Endometrium (tissue), 2 donors: ENCODE data around the gene SDCCAG8.

Source experiments
- FAIRE-seq: peaks from 2 replicates; lab custom pipeline; 2012; peaks lifted over from hg19 to GRCh38; lab: Jason Lieb, UNC
- donor health status: control.
- donor health status: control.

Gene SDCCAG8

DNA sequence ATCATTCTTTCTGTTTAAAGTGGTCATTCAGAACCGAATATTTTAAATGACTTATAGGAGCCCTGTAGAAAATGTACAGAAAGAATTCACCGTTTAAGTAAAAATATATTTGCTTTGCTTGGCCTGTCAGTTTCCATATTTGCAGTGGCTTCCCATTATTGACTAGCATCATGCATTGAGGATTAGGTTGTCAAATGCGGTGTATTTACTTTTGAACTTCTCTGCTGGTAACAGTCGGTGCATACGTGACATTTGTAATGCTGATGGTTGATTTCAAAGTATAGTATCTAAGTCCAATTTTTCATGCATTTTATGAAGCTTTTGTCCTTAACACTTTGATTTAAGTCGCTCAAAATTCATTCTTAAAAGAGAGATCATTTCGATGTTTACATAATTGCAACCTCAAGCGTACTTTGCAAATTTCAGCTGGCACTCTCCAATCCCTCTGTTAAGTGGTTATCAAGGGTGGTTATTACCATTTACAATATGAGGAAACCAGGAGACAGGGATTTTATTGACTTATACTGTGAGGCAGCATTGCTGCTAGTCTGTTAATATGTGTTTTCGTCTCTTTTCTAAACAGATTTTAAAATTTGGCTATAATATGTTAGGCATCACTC lies 201.6 kb downstream of the SDCCAG8 start:
- FAIRE-seq, result no peak

DNA sequence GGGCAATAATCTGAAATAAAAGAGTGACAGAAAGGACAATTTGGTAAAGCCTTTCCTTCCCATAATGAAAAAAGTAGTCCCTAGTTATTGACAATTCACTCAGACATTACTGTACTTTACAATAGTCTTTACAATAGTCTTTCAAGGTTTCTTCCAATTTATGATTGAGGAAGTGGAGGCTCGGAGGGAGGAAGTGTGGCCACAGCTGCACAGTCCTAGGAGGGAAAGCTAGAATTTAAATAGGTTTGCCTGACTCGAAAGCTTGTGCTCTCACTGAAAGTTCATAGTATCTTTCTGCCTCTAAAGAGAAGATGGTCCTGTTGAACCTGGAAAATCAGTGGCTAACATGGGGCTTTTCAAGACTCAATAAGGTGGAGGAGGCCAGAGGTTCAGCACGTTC lies 203.2 kb downstream of the SDCCAG8 start:
- no peak for FAIRE-seq

DNA sequence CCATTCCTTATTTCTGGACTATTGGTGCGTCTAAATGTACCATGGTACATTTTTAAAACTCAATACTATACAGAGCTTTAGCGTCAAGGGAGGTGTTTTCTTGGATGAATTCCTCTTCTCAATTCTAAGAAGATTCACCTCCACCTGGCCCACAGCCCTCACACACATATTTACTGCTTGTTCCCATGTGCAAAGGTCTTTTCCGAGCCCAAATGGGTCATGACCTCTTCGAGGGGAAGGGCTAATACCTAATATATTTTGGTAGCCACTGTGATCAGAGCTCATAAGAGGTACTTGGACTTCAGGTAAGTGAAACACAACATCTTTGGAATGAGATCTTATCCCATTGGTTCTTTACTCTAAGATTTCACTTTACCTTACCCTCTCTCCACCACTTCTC lies 205.9 kb downstream of the SDCCAG8 start:
- FAIRE-seq, result no peak

GRCh38 chr1:243462929-243463697 lies 207.3 kb downstream of the SDCCAG8 start:
- no peak for FAIRE-seq

DNA sequence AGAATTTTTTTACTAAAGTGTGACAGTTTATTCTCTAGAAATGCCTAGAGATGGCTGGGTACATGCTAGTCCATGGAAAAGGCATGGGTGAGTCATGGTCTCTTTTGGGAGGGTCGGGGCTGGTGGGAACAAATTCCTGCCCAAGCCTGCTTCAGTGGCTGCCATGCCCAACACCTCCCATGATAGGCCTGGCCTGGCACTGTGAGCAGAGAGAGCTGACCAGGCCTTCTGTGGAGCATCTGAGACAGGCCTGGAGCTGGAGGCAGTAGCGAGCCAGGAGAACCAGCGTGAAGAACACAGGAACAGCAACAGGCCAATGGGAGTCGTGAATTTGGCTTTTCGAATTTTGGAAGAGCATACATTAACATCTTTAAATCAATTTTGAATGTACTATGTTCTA lies 209.2 kb downstream of the SDCCAG8 start:
- FAIRE-seq, result no peak

DNA sequence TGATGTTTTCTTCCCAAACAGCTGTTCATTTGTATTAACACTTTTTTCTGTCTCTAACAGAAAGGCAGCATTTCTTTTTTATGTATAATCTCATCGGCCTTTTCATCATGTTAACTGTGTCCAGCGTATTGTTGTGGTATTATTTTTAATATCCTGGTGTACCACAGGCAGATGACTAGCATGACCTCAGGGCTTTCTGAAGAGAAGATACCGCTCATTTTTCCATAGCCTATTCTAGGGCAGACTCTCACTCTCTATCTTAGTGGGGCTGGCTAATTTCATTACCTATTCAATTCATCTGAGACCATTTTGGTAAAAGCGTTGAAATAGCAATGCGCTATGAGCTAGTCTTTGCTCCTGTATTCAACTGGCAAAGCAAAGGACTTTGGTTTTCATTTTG lies 209.9 kb downstream of the SDCCAG8 start:
- no peak for FAIRE-seq

GRCh38 chr1:243469497-243469896 lies 213.7 kb downstream of the SDCCAG8 start:
- FAIRE-seq, result no peak

GRCh38 chr1:243470502-243470901 lies 214.7 kb downstream of the SDCCAG8 start:
- no peak for FAIRE-seq

GRCh38 chr1:243471026-243471685 lies 215.3 kb downstream of the SDCCAG8 start:
- no peak for FAIRE-seq

DNA sequence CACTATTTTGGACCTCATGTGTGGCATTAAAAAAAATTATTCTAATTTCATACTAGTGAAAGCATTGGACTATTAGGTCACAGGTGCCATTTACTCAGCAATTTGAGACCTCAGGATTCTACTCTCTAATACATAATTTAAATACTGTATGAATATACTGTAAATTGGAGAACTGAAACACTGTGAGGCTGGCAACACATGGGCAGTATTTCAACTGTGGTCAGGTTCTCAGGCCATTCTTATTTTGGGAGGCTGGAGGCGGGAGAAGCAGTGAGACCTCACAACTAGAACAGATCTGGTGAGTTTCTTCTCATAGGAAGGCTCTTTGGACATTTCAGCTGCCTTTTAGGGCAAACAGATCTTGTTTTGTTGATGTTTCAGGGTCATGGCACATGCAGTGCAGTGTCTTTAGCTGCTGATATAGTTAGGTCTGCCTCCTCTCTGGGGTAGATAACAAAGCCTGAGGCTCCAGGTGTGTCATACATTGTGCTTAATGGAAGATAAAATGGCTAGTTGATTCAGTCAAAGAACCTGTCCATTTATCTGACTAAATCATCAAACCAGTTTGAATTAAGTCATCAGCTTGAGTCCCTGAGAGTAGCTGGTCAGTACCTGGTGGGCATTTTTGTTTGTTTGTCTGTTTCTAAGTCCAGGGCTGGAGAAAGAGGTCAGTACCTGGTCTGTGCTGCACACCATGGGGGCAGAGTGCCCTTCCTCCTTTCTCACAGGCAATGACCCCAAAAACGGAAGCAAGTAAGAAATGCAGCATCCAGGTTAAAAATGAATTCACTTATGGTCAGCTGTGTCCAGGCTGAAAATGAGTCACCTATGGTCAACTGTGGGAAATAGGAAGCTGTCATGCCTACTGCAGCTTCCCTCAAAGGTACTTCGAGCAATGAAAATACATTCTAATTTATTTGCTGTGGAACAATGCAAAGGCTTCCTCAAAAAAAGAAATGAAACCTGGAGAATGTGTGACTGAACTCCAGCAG lies 216.2 kb downstream of the SDCCAG8 start:
- FAIRE-seq, result no peak

GRCh38 chr1:243473227-243474135 lies 217.6 kb downstream of the SDCCAG8 start:
- FAIRE-seq, result no peak

DNA sequence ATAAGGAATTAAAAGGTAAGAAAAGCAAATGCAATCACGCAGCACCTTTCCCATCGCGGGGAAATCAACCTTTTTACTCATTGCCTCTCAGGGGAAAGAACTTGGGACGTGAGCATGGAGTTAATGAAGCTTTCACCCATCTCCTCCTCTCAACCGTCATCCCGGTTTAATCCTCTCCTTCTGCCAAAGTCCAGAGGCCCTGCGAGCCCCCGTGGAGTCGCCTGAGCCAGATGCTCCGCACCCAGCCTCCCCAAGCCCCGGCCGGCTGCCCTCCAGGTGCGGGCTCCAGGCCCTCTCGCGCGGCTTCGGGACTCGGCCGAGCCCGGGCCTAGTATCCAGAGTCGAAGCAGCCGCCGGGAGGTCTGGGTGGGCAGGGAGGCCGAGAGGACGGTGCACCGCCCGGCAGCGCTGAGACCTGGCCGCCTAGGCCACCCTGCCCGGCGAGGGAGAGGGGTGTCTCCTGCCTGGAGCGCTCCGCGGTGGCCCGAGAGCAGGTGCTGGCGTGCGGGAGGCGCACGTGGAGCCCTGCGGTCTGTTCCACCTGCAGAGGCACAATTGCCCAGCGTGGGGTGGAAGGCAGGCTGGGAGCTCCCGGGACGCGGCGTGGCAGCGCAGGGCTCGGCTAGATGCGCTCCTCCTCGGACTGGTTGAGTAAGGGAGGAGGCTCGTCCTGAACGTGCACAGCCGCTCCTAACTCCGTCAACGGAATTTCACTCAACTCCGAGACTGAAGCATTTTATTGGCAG lies 218.5 kb downstream of the SDCCAG8 start:
- no peak for FAIRE-seq

GRCh38 chr1:243474906-243475305 lies 219.1 kb downstream of the SDCCAG8 start:
- FAIRE-seq, result no peak

- FAIRE-seq, result no peak
These were observed 220.1 kb downstream of the SDCCAG8 start for GRCh38 chr1:243475966-243476365.

- FAIRE-seq, result no peak
These were observed 222.0 kb downstream of the SDCCAG8 start for GRCh38 chr1:243477731-243478290.

- no peak for FAIRE-seq
These were observed 225.3 kb downstream of the SDCCAG8 start for GRCh38 chr1:243481101-243481500.

DNA sequence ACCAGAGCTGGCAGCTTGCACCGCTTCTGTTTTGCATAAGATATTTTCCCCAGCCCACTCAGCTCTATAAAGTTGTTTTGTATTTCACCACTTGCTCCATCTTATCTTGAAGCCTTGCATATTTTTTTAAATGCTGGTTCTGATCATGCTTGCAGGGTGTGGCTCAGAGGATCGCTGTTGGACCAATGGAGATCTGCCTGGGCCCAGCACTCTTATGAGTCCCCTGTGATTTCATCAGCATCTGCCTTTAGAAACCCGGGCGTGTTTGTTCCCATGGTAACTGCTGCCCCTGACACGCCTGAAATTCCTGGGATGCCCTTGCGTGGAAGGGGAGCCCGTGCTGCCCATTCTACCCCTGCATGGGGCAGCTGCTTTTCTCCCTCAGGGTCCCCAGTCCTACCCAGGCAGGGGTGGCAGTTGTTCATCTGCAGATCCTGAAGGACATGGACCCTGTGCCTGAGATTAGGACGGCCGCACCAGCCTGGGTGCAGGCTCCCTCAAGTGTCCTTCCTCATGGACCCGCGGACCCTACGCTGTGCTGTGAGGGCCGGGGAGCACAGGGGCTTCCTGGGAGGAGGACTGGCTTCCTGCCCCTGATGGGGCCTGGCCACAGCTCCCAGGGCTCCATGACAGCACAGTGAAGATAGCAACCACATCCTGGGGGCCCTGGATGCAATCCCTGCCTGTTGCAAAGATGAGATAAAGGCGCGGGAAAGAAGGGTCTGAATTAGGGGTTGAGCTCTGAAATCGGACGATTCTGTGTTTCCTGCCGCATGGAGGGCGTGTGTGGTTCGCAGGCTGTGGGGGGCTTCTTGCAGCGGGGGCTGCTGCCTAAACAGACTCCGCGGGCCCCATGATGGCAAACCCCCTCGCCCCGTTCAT lies 226.5 kb downstream of the SDCCAG8 start:
- FAIRE-seq, result no peak

DNA sequence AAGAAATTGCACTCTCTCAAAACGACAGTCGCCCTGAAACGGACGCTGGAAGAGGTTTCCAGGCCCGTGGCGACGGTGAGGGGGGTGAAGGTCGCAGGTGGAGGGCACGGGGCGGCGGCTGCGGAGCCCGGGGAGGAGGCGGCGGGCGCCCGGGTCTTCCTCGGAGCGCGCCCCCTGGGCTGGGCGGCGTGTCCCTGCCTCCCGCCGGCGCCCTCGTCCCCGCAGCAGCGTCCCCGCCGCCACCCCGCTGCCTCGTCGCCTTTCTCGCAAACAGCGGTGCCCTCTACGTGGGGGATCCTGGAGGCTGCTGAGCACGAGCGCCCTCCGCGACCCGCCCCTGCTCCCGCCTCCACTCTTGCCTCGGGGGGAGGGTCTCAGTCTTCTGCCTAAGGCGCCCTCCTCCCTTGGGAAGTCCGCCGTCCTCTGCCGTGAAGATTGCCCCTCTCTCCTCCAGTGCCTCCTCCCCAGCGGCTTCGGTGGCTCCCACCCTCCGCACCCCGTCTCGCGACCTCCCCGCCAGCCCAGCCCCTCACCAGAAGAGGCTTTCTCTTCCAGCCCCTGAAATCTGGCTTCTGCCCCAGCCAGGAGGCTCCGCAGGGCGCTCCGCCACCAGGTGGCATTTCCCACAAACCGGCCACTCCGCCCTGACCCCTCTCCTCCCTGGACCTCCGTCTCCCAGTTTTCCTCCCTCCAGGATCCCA lies 227.4 kb downstream of the SDCCAG8 start:
- no peak for FAIRE-seq
